ENCODE results near the gene TOMM34. TPM values are rescaled to one million over a fixed set of nuclear protein-coding genes. Genes with fewer than 3 reads are reported as not detected.

TOMM34 gene
- total and polyA plus RNA-seq, 10 donors: 11.6 to 19.4 (median 15.9) TPM

DNA sequence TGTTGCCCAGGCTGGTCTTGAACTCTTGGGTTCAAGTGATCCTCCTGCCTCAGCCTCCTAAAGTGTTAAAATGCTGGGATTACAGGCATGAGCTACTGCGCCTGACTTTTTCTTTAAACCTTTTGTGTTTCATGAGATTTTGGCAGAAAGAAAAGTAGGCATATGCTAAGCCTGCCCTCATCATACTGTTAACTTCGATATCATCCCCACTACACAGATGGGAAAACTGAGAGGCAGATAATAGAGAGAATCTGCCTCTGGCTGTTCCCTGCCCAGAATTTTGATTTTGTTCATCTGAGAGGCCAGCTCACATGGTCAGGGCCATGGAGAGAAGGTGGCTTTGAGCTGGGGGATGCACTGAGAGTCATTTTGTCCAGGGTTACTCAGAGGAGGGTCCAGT is 42.8 kb downstream of the TOMM34 start:
- peaks cover 0 to 78% (median 4%) of the 10 kb centered on the region in 6 donors for H3K36me3 ChIP-seq

GRCh38 chr20:44916586-44916985 is 43.6 kb downstream of the TOMM34 start:
- intact Hi-C loops (cut with DNase I; ENCODE audit: low total_unique reads): no loop called here
- DNase-seq: no peak

More for the DNA sequence above, 42.8 kb downstream of the TOMM34 start:
- no peak for DNase-seq
- intact Hi-C loops (cut with DNase I; ENCODE audit: low total_unique reads): no loop called here
- TF ChIP-seq, protein P1, sequence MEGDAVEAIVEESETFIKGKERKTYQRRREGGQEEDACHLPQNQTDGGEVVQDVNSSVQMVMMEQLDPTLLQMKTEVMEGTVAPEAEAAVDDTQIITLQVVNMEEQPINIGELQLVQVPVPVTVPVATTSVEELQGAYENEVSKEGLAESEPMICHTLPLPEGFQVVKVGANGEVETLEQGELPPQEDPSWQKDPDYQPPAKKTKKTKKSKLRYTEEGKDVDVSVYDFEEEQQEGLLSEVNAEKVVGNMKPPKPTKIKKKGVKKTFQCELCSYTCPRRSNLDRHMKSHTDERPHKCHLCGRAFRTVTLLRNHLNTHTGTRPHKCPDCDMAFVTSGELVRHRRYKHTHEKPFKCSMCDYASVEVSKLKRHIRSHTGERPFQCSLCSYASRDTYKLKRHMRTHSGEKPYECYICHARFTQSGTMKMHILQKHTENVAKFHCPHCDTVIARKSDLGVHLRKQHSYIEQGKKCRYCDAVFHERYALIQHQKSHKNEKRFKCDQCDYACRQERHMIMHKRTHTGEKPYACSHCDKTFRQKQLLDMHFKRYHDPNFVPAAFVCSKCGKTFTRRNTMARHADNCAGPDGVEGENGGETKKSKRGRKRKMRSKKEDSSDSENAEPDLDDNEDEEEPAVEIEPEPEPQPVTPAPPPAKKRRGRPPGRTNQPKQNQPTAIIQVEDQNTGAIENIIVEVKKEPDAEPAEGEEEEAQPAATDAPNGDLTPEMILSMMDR (IDR thresholded peaks at IDR 0.05 in 8 of 11, conservative IDR thresholded peaks at IDR 0.05 in 3 of 11): no peak
- no peaks in the 10 kb centered on the region for H3K4me1 ChIP-seq
- 91 to 98% (median 93%) methylated on average over 2 of the region's 2 CpGs for WGBS, 5 donors
- no peaks in the 10 kb centered on the region for H3K9me3 ChIP-seq
- no peaks in the 10 kb centered on the region for H3K27me3 ChIP-seq (replicated peaks in 1 of 7)
- no peak overlapping the region for H3K27ac ChIP-seq
- no peak overlapping the region for H3K4me3 ChIP-seq

GRCh38 chr20:44914924-44915323 is 45.3 kb downstream of the TOMM34 start:
- 27 to 48% (median 33%) methylated on average over 1 of the region's 1 CpG for WGBS, 5 donors
- H3K27me3 ChIP-seq (replicated peaks in 1 of 7): no peaks in the 10 kb centered on the region
- TF ChIP-seq POLR2A (IDR thresholded peaks at IDR 0.05) (no peak), POLR2AphosphoS5 (IDR thresholded peaks at IDR 0.05) (no peak)
- TF ChIP-seq, protein P1 (IDR thresholded peaks at IDR 0.05 in 8 of 11, conservative IDR thresholded peaks at IDR 0.05 in 3 of 11): no peak

More at GRCh38 chr20:44916586-44916985, 43.6 kb downstream of the TOMM34 start:
- no peaks in the 10 kb centered on the region for H3K9me3 ChIP-seq
- TF ChIP-seq POLR2A (IDR thresholded peaks at IDR 0.05) (no peak), POLR2AphosphoS5 (IDR thresholded peaks at IDR 0.05) (no peak)
- TF ChIP-seq, protein P1 (IDR thresholded peaks at IDR 0.05 in 8 of 11, conservative IDR thresholded peaks at IDR 0.05 in 3 of 11): no peak
- peaks cover 0 to 71% (median 2%) of the 10 kb centered on the region in 6 donors for H3K36me3 ChIP-seq
- WGBS, 5 donors: 95 to 97% (median 95%) methylated on average over 12 of the region's 12 CpGs
- H3K27me3 ChIP-seq (replicated peaks in 1 of 7): no peaks in the 10 kb centered on the region
- peaks cover 0 to 1% (median 0%) of the 10 kb centered on the region in 6 donors for H3K4me1 ChIP-seq
- H3K27ac ChIP-seq: no peak overlapping the region
- H3K4me3 ChIP-seq: no peak overlapping the region

DNA sequence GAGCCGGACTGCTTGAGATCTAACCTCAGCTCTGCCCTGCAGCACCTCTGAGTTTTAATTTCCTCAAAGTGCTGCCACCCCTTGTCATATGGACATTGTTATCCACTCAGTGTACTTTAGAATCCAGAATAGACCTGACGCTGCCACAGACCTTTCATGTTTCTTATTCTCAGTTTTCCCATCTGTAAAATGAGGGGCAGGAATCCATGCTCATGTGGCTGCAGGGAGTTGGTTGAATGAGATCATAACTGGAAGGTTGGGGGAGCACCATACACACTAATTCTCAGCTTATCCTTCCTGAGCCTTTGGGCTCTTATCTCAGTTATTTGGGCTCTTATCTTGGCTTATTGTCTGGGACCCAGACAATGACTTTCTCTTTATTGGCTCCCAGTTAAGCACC is 48.0 kb downstream of the TOMM34 start:
- Histone ChIP-seq H3K36me3 (peaks cover 0 to 50% (median 14%) of the 10 kb centered on the region in 6 donors), H3K27me3 (replicated peaks in 1 of 7) (no peaks in the 10 kb centered on the region), H3K4me1 (peaks cover 7 to 33% (median 23%) of the 10 kb centered on the region in 6 donors), H3K9me3 (no peaks in the 10 kb centered on the region), H3K27ac (no peak overlapping the region), H3K4me3 (no peak overlapping the region)
- 92 to 97% (median 96%) methylated on average over 2 of the region's 2 CpGs for WGBS, 5 donors
- no peak for TF ChIP-seq POLR2AphosphoS5 (IDR thresholded peaks at IDR 0.05)
- TF ChIP-seq POLR2A (IDR thresholded peaks at IDR 0.05): no peak
- TF ChIP-seq, protein P1 (IDR thresholded peaks at IDR 0.05 in 8 of 11, conservative IDR thresholded peaks at IDR 0.05 in 3 of 11): no peak
- no peak for DNase-seq
- intact Hi-C loops (cut with DNase I; ENCODE audit: low total_unique reads): no loop called here

More at GRCh38 chr20:44914924-44915323, 45.3 kb downstream of the TOMM34 start:
- H3K36me3 ChIP-seq: peaks cover 0 to 59% (median 2%) of the 10 kb centered on the region in 6 donors
- peaks cover 0 to 18% (median 12%) of the 10 kb centered on the region in 6 donors for H3K4me1 ChIP-seq
- no peak overlapping the region for H3K4me3 ChIP-seq
- no peaks in the 10 kb centered on the region for H3K9me3 ChIP-seq
- DNase-seq: no peak
- intact Hi-C loops (cut with DNase I; ENCODE audit: low total_unique reads): no loop called here
- H3K27ac ChIP-seq: no peak overlapping the region

All from spleen (tissue), 11 donors.